ENCODE results near the gene RRAD.
"Not testable (repeated sequence)": the region's sequence is repeated elsewhere in the genome, so short reads cannot be mapped to it uniquely, and the experiment has no call there.

- TF ChIP-seq CTCF (IDR thresholded peaks at IDR 0.05; ENCODE audit: insufficient read depth, low read length); POLR2AphosphoS5 (IDR thresholded peaks at IDR 0.05; ENCODE audit: low read depth); REST (IDR thresholded peaks at IDR 0.05; ENCODE audit: insufficient replicate concordance, low read depth); GABPA (IDR thresholded peaks at IDR 0.05; ENCODE audit: low read depth); SPI1 (IDR thresholded peaks at IDR 0.05; ENCODE audit: borderline replicate concordance, low read depth): not testable (repeated sequence)
These were observed 28.7 kb downstream of the RRAD start for GRCh38 chr16:66896682-66897081.

Data from HL-60 (cell line).